ENCODE data around the gene ANKRD6.
"Not testable (repeated sequence)": the region's sequence is repeated elsewhere in the genome, so short reads cannot be mapped to it uniquely, and the experiment has no call there.

The ANKRD6 gene

GRCh38 chr6:89432875-89433251 is at the start of gene ANKRD6:
ANKRD6 (plus strand) TSS chr6:89433152; CDS start chr6:89566977, 133,825 bp downstream.
- peak; percentile 87 to 90 for DNase-seq

GRCh38 chr6:89385156-89385667 is 47.7 kb upstream of the ANKRD6 start:
- DNase-seq = no peak

GRCh38 chr6:89385846-89386245 is 47.1 kb upstream of the ANKRD6 start:
- no peak for DNase-seq

GRCh38 chr6:89386917-89387491 is 45.9 kb upstream of the ANKRD6 start:
- no peak for DNase-seq

GRCh38 chr6:89387516-89388201 is 45.3 kb upstream of the ANKRD6 start:
- DNase-seq = no peak

GRCh38 chr6:89388846-89389245 is 44.1 kb upstream of the ANKRD6 start:
- DNase-seq = no peak

- no peak for DNase-seq
Measured at GRCh38 chr6:89392823-89393222, 40.1 kb upstream of the ANKRD6 start.

GRCh38 chr6:89393659-89394058 is 39.3 kb upstream of the ANKRD6 start:
- DNase-seq = no peak

- DNase-seq = not testable (repeated sequence)
Measured at GRCh38 chr6:89397884-89398283, 35.1 kb upstream of the ANKRD6 start.

- DNase-seq = no peak
Measured at GRCh38 chr6:89398762-89399525, 34.0 kb upstream of the ANKRD6 start.

- DNase-seq = no peak
Measured at GRCh38 chr6:89400050-89400449, 32.9 kb upstream of the ANKRD6 start.

- no peak for DNase-seq
Measured at GRCh38 chr6:89400912-89401399, 32.0 kb upstream of the ANKRD6 start.

GRCh38 chr6:89402776-89403175 is 30.2 kb upstream of the ANKRD6 start:
- no peak for DNase-seq

- DNase-seq = no peak
Measured at GRCh38 chr6:89404512-89404911, 28.4 kb upstream of the ANKRD6 start.

- DNase-seq = no peak
Measured at GRCh38 chr6:89406141-89406540, 26.8 kb upstream of the ANKRD6 start.

- DNase-seq = no peak
Measured at GRCh38 chr6:89409461-89410035, 23.4 kb upstream of the ANKRD6 start.

GRCh38 chr6:89410231-89410761 is 22.7 kb upstream of the ANKRD6 start:
- DNase-seq = no peak

GRCh38 chr6:89410788-89411144 is 22.2 kb upstream of the ANKRD6 start:
- DNase-seq = no peak

- peak; percentile 30 to 45 for DNase-seq
Measured at GRCh38 chr6:89411145-89412070, 21.5 kb upstream of the ANKRD6 start.

GRCh38 chr6:89412071-89413005 is 20.6 kb upstream of the ANKRD6 start, which contains the start of gene RRAGD:
RRAGD (minus strand) TSS chr6:89412273; CDS start chr6:89411993, 280 bp downstream.
- peak; percentile 63 to 71 for DNase-seq

GRCh38 chr6:89413006-89413400 is 19.9 kb upstream of the ANKRD6 start:
- peak in 1 of 2 donors; percentile 4 for DNase-seq
